ENCODE data around the gene SBF2. TPM values are rescaled to one million over a fixed set of nuclear protein-coding genes. Genes with fewer than 3 reads are reported as not detected.
"Not testable (repeated sequence)": the region's sequence is repeated elsewhere in the genome, so short reads cannot be mapped to it uniquely, and the experiment has no call there.

The SBF2 gene
- total RNA-seq, 1 donor: 61.2 TPM

DNA sequence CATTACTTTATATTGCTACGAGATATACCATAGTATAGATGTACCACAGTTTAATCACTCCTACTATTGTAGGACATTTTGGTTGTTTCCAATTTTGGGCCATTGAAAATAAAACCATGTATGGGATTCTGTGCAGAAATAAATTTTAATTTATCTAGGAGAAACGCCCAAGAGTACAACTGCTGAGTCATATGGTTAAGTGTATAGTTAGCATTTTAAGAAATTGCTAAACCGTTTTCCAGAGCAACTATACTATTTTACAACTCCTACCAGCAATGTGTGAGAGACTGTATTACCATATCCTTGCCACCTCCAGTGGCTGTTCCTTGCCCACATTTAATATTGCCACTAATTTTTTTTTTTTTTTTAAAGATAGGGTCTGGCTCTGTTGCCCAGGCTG lies 163.1 kb downstream of the SBF2 start:
- no peaks in the 10 kb centered on the region for H3K36me3 ChIP-seq (ENCODE audit: insufficient read depth, low read length)
- H4K20me1 ChIP-seq (ENCODE audit: insufficient read depth, low read length): no peaks in the 10 kb centered on the region
- peaks cover under 1% of the 10 kb centered on the region for H3K4me1 ChIP-seq (ENCODE audit: insufficient read depth, low read length)
- no peak for DNase-seq (ENCODE audit: insufficient read length, low spot score, missing footprints)
- no peak overlapping the region for H3K4me2 ChIP-seq (ENCODE audit: insufficient read depth, low read length)
- TF ChIP-seq, protein P1, sequence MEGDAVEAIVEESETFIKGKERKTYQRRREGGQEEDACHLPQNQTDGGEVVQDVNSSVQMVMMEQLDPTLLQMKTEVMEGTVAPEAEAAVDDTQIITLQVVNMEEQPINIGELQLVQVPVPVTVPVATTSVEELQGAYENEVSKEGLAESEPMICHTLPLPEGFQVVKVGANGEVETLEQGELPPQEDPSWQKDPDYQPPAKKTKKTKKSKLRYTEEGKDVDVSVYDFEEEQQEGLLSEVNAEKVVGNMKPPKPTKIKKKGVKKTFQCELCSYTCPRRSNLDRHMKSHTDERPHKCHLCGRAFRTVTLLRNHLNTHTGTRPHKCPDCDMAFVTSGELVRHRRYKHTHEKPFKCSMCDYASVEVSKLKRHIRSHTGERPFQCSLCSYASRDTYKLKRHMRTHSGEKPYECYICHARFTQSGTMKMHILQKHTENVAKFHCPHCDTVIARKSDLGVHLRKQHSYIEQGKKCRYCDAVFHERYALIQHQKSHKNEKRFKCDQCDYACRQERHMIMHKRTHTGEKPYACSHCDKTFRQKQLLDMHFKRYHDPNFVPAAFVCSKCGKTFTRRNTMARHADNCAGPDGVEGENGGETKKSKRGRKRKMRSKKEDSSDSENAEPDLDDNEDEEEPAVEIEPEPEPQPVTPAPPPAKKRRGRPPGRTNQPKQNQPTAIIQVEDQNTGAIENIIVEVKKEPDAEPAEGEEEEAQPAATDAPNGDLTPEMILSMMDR (IDR thresholded peaks at IDR 0.05; ENCODE audit: extremely low read depth, low read depth, low read length): no peak
- no peak overlapping the region for H3K4me3 ChIP-seq (ENCODE audit: insufficient read depth, low read length)
- no peak overlapping the region for H3K27ac ChIP-seq (ENCODE audit: low read depth, low read length)
- no peak overlapping the region for H2AFZ ChIP-seq (ENCODE audit: low read length)
- H3K79me2 ChIP-seq (ENCODE audit: insufficient read depth, low read length): peaks cover 3% of the 10 kb centered on the region
- no peaks in the 10 kb centered on the region for H3K27me3 ChIP-seq (ENCODE audit: insufficient read depth, low read length)
- H3K9me3 ChIP-seq (ENCODE audit: low read depth, low read length): no peaks in the 10 kb centered on the region

DNA sequence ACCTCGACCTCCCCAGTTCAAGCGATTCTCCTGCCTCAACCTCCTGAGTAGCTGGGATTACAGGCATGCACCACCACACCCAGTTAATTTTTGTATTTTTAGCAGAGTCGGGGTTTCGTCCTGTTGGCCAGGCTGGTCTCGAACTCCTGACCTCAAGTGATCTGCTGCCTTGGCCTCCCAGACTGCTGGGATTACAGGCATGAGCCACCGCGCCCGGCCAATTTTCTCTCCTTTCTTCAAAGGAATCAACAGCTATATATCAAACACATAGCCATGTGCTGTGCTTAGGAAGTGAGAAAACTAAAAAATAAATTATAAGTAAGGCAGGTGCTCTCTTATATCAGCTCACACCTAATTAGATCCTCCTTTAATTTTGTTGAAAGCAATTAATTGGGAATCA lies 164.8 kb downstream of the SBF2 start:
- H3K27ac ChIP-seq (ENCODE audit: low read depth, low read length); H3K79me2 ChIP-seq (ENCODE audit: insufficient read depth, low read length); H2AFZ ChIP-seq (ENCODE audit: low read length); H4K20me1 ChIP-seq (ENCODE audit: insufficient read depth, low read length); H3K4me2 ChIP-seq (ENCODE audit: insufficient read depth, low read length); H3K9me3 ChIP-seq (ENCODE audit: low read depth, low read length); H3K27me3 ChIP-seq (ENCODE audit: insufficient read depth, low read length); H3K36me3 ChIP-seq (ENCODE audit: insufficient read depth, low read length); H3K4me3 ChIP-seq (ENCODE audit: insufficient read depth, low read length); H3K4me1 ChIP-seq (ENCODE audit: insufficient read depth, low read length); DNase-seq (ENCODE audit: insufficient read length, low spot score, missing footprints): not testable (repeated sequence)

DNA sequence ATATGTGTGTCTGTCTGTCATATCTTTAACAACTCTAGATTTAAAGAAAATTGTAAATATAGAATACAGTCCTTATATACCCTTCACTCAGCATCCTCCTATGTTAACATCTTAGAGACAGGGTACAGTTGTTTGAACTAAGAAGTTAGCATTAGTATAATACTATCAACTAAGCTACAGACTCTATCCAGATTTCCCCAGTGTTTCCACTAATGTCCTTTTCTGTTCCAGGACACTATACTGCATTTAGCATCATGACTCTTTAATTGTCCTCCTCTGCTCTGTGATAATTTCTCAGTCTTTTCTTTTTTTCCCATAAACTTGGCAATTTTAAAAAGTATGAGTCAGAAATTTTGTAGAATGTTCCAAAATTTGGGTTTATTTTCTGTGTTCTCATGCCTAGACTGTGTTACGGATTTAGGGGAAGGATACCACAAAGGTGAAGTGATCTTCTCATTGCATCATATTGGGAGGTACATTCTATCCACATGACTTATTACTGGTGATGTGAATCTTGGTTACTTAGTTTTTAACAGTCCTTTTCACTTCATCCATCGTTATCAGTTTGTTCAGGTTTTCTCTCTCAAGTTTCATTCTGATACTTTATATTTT lies 168.4 kb downstream of the SBF2 start:
- no peaks in the 10 kb centered on the region for H3K27me3 ChIP-seq (ENCODE audit: insufficient read depth, low read length)
- H3K4me1 ChIP-seq (ENCODE audit: insufficient read depth, low read length): peaks cover 14% of the 10 kb centered on the region
- H4K20me1 ChIP-seq (ENCODE audit: insufficient read depth, low read length): no peaks in the 10 kb centered on the region
- no peaks in the 10 kb centered on the region for H3K36me3 ChIP-seq (ENCODE audit: insufficient read depth, low read length)
- DNase-seq (ENCODE audit: insufficient read length, low spot score, missing footprints): peak; percentile 75
- no peak overlapping the region for H3K4me2 ChIP-seq (ENCODE audit: insufficient read depth, low read length)
- no peak overlapping the region for H2AFZ ChIP-seq (ENCODE audit: low read length)
- TF ChIP-seq, protein P1 (IDR thresholded peaks at IDR 0.05; ENCODE audit: extremely low read depth, low read depth, low read length): no peak
- peaks cover 9% of the 10 kb centered on the region for H3K79me2 ChIP-seq (ENCODE audit: insufficient read depth, low read length)
- H3K4me3 ChIP-seq (ENCODE audit: insufficient read depth, low read length): no peak overlapping the region
- no peaks in the 10 kb centered on the region for H3K9me3 ChIP-seq (ENCODE audit: low read depth, low read length)
- H3K27ac ChIP-seq (ENCODE audit: low read depth, low read length): no peak overlapping the region

DNA sequence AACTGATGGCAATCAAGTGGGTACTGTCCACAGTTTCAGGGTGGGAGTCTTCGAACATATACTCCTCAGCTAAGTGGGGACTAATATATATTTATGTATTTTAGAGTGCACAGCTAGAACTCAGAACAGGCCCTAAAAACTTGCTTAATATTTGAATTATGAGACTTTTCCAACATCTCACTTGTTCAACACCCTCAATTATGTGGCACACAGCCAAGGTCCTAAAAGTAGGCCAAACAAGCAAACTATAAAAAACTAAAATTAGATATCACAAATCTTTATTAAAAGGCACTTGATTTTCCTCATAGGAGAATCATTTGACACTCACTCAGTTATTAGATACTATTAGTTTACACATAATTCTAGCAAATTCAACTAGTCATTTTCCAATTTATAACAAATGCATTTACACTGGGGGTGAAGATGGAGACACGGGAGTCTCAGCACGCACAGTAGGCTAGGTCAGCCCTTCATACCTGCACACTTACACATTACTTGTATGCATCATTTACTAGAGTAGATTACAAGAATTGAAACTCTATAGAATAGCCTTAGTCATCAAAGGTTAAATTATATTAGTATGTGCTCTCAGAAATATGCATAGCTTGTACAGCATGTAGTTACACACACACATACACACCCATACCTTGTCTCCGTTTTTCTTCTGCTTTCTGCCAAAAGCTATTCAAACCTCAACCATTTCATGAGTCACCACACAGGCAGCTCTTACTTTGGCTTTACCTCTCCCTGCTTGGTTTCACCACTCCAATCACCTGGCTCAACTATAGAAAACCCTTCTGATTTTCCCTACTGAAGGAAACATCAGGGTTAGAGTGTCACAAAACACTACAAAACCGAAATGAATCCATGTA lies 171.5 kb downstream of the SBF2 start:
- no peak overlapping the region for H3K4me3 ChIP-seq (ENCODE audit: insufficient read depth, low read length)
- H3K9me3 ChIP-seq (ENCODE audit: low read depth, low read length): no peaks in the 10 kb centered on the region
- TF ChIP-seq, protein P1 (IDR thresholded peaks at IDR 0.05; ENCODE audit: extremely low read depth, low read depth, low read length): no peak
- H3K27me3 ChIP-seq (ENCODE audit: insufficient read depth, low read length): no peaks in the 10 kb centered on the region
- no peaks in the 10 kb centered on the region for H4K20me1 ChIP-seq (ENCODE audit: insufficient read depth, low read length)
- peak; percentile 56 for DNase-seq (ENCODE audit: insufficient read length, low spot score, missing footprints)
- peak overlapping the region; percentile 34 for H3K4me2 ChIP-seq (ENCODE audit: insufficient read depth, low read length)
- no peaks in the 10 kb centered on the region for H3K36me3 ChIP-seq (ENCODE audit: insufficient read depth, low read length)
- no peak overlapping the region for H3K27ac ChIP-seq (ENCODE audit: low read depth, low read length)
- peaks cover 36% of the 10 kb centered on the region for H3K4me1 ChIP-seq (ENCODE audit: insufficient read depth, low read length)
- H2AFZ ChIP-seq (ENCODE audit: low read length): no peak overlapping the region
- H3K79me2 ChIP-seq (ENCODE audit: insufficient read depth, low read length): peaks cover 12% of the 10 kb centered on the region

Measured in osteoblast (primary cell).